GM15510 (cell line): Measurements from ENCODE around the gene BHLHA15.

Experiments
- POLR2A ChIP-seq: IDR thresholded peaks from 3 replicates; pipeline ENCODE4 v1.6.1; 2011; ENCODE audit warnings: borderline replicate concordance; ENCODE audit not compliant: insufficient read length; ENCODE audit errors: extremely low read depth

The BHLHA15 gene

GRCh38 chr7:98256431-98256830, 45.2 kb downstream of the BHLHA15 start:
- TF ChIP-seq POLR2A: no peak

GRCh38 chr7:98257701-98258100, 46.5 kb downstream of the BHLHA15 start:
- TF ChIP-seq POLR2A: no peak
